IMR-90 (cell line): Measurements from ENCODE around the gene SLC4A9. TPM values are rescaled to one million over a fixed set of nuclear protein-coding genes. Genes with fewer than 3 reads are reported as not detected.
A peak's percentile ranks its signal among the peaks of the same experiment; 100 is the strongest.
"Not testable (repeated sequence)": the region's sequence is repeated elsewhere in the genome, so short reads cannot be mapped to it uniquely, and the experiment has no call there.

Experiments
- ATAC-seq: fragments of 200-7000 bp; cut with Tn5 transposase; 2 replicates; pipeline ENCODE4 v1.9.1; 2020; ENCODE audit warnings: low read depth, mild to moderate bottlenecking, moderate library complexity
- BruUV-seq: library from RNA; stranded (reverse); fragments of 400-500 nt; replicated peaks from 2 replicates; lab custom pipeline; 2021; lab: Mats Ljungman, UMichigan
- CTCF ChIA-PET: fragments of 300-600 bp; formaldehyde crosslinking; extraction: SDS; loops from one replicate; lab custom pipeline; 2021; ENCODE audit warnings: antibody characterized with exemption; lab: Yijun Ruan, JAX
- POLR2A ChIA-PET: fragments of 300-600 bp; sonication (Branson Sonifier 250); formaldehyde crosslinking; loops from one replicate; lab custom pipeline; 2022; ENCODE audit warnings: antibody characterized with exemption; ENCODE audit not compliant: unreplicated experiment; lab: Charles Lee
- DNase-seq: peaks from one replicate; pipeline ENCODE4 v3.0.0; 2013
- H2AFZ ChIP-seq: replicated peaks from 2 replicates; pipeline ENCODE3; 2013; ENCODE audit warnings: low read length, mild to moderate bottlenecking; ENCODE audit not compliant: poor library complexity
- H2AK5ac ChIP-seq: 2 replicates; pipeline ENCODE4 v1.6.1; 2013; ENCODE audit warnings: low read depth, low read length, inconsistent platforms
- H2AK9ac ChIP-seq: replicated peaks from 2 replicates; pipeline ENCODE3; 2013; ENCODE audit warnings: mild to moderate bottlenecking, low read depth, low read length, moderate library complexity; ENCODE audit not compliant: poor library complexity
- H2BK120ac ChIP-seq: 2 replicates; pipeline ENCODE4 v1.6.1; 2013; ENCODE audit warnings: low read depth, low read length, inconsistent platforms
- H2BK15ac ChIP-seq: 3 replicates; pipeline ENCODE4 v1.6.1; 2013; ENCODE audit warnings: low read depth, low read length, inconsistent platforms
- H2BK20ac ChIP-seq: 2 replicates; pipeline ENCODE4 v1.6.1; 2013; ENCODE audit warnings: low read depth, mild to moderate bottlenecking, inconsistent platforms, low read length, moderate library complexity
- H2BK5ac ChIP-seq: 2 replicates; pipeline ENCODE4 v1.6.1; 2013; ENCODE audit warnings: mild to moderate bottlenecking, low read depth, low read length, inconsistent platforms; ENCODE audit not compliant: poor library complexity, severe bottlenecking
- H3K14ac ChIP-seq: replicated peaks from 2 replicates; pipeline ENCODE4 v1.6.1; 2013; ENCODE audit warnings: low read depth, low read length, inconsistent platforms
- H3K18ac ChIP-seq: 2 replicates; pipeline ENCODE4 v1.6.1; 2013; ENCODE audit warnings: low read depth, low read length, control low read depth
- H3K23ac ChIP-seq: 2 replicates; pipeline ENCODE4 v1.6.1; 2013; ENCODE audit warnings: low read depth, low read length, inconsistent platforms
- H3K27ac ChIP-seq: 2 replicates; pipeline ENCODE4 v1.5.1; 2013; ENCODE audit warnings: mild to moderate bottlenecking, control low read depth, low read length; ENCODE audit not compliant: insufficient read depth
- H3K27me3 ChIP-seq: 2 replicates; pipeline ENCODE4 v1.6.1; 2013; ENCODE audit warnings: low read length; ENCODE audit not compliant: control insufficient read depth, insufficient read depth
- H3K36me3 ChIP-seq: 2 replicates; pipeline ENCODE4 v1.6.1; 2013; ENCODE audit warnings: low read length, mixed read lengths; ENCODE audit not compliant: control insufficient read depth, insufficient read depth
- H3K4ac ChIP-seq: 2 replicates; pipeline ENCODE4 v1.6.1; 2013; ENCODE audit warnings: low read depth, low read length, inconsistent platforms
- H3K4me1 ChIP-seq: 2 replicates; pipeline ENCODE4 v1.6.1; 2013; ENCODE audit warnings: low read length, mixed read lengths; ENCODE audit not compliant: control insufficient read depth, insufficient read depth
- H3K4me2 ChIP-seq: 2 replicates; pipeline ENCODE4 v1.6.1; 2013; ENCODE audit warnings: low read depth, mild to moderate bottlenecking, control low read depth, low read length, moderate library complexity
- H3K4me3 ChIP-seq: 2 replicates; pipeline ENCODE4 v1.5.1; 2013; ENCODE audit warnings: low read depth, mild to moderate bottlenecking, control low read depth, low read length, moderate library complexity; ENCODE audit not compliant: insufficient read depth
- H3K56ac ChIP-seq: 2 replicates; pipeline ENCODE4 v1.6.1; 2013; ENCODE audit warnings: low read length, inconsistent platforms; ENCODE audit not compliant: insufficient read depth; ENCODE audit errors: extremely low read depth
- H3K79me1 ChIP-seq, 2 experiments: 2 replicates each; pipeline ENCODE4 v1.6.1; 2013; ENCODE audit warnings: low read length in 2 of 2, inconsistent platforms in 1 of 2, low read depth in 1 of 2
- H3K9ac ChIP-seq: 2 replicates; pipeline ENCODE4 v1.6.1; 2013; ENCODE audit warnings: low read depth, low read length, control low read depth
- H3K9me1 ChIP-seq: 2 replicates; pipeline ENCODE4 v1.6.1; 2013; ENCODE audit warnings: low read length, inconsistent platforms; ENCODE audit not compliant: insufficient read depth
- H3K9me3 ChIP-seq: 2 replicates; pipeline ENCODE4 v1.6.1; 2013; ENCODE audit warnings: low read length; ENCODE audit not compliant: control insufficient read depth, insufficient read depth
- H4K20me1 ChIP-seq: 2 replicates; pipeline ENCODE4 v1.6.1; 2013; ENCODE audit warnings: low read length, inconsistent platforms; ENCODE audit not compliant: insufficient read depth
- H4K5ac ChIP-seq: 2 replicates; pipeline ENCODE4 v1.6.1; 2013; ENCODE audit warnings: mild to moderate bottlenecking, low read depth, low read length, control low read depth
- H4K8ac ChIP-seq, 2 experiments: 2 replicates each; pipeline ENCODE4 v1.6.1; 2013; ENCODE audit warnings: low read depth in 2 of 2, low read length in 2 of 2, control low read depth in 1 of 2, inconsistent platforms in 1 of 2
- H4K91ac ChIP-seq: 2 replicates; pipeline ENCODE4 v1.6.1; 2013; ENCODE audit warnings: low read depth, low read length, inconsistent platforms; ENCODE audit not compliant: insufficient read depth
- WGBS, 2 experiments: methylation state at CpG; one replicate each; pipeline versions ENCODE4 v1.1.5 to v1.1.7; 2013; ENCODE audit warnings: missing lambda C conversion rate in 2 of 2; ENCODE audit not compliant: insufficient read length in 1 of 2; ENCODE audit errors: extremely low coverage in 2 of 2; 5-methylcytosine and 5-hydroxymethylcytosine counted together
- dilution Hi-C: fragments of 300-500 bp; cut with HindIII; formaldehyde crosslinking; loops from one replicate; pipeline ENCODE4 v1.14.3; 2018; ENCODE audit warnings: low sequenced_read_pairs; ENCODE audit not compliant: unreplicated experiment
- in situ Hi-C: fragments of 300-500 bp; cut with MboI; formaldehyde crosslinking; loops from 3 replicates; pipeline ENCODE4 v1.14.3; 2019; ENCODE audit warnings: low sequenced_read_pairs, inconsistent platforms, mixed read lengths
- intact Hi-C: fragments of 100-400 bp; cut with micrococcal nuclease; formaldehyde crosslinking; loops from 2 replicates; pipeline ENCODE4 v1.10.0; 2022
- polyA plus RNA-seq, 3 experiments: library from polyadenylated mRNA; depleted of rRNA; stranded (reverse); fragments of >200 nt; gene quantifications; 2 replicates each; pipeline ENCODE4 v1.2.3, GENCODE V29; 2012; ENCODE audit warnings: low replicate concordance in 1 of 3
- total RNA-seq: library from RNA; depleted of rRNA; stranded (reverse); fragments of >200 nt; gene quantifications from 2 replicates; pipeline ENCODE4 v1.2.3, GENCODE V29; 2012

Gene SLC4A9
- total and polyA plus RNA-seq, 2 of the 4 experiments (the other 2 are of a cell fraction), result not detected

DNA sequence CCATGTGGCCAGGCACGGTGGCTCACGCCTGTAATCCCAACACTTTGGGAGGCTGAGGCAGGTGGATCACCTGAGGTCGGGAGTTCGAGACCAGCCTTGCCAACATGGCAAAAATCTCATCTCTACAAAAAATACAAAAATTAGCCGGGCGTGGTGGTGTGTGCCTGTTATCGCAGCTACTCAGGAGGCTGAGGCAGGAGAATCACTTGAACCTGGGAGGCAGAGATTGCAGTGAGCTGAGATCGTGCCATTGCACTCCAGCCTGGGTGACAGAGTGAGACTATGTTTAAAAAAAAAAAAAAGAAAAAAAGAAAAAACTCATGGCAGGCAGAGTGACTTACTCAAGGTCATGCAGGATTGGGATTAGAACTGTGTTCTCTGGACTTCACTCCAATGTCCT is 16.1 kb upstream of the SLC4A9 start:
- H3K56ac ChIP-seq, H2AK5ac ChIP-seq, H3K4ac ChIP-seq, ATAC-seq, in situ Hi-C loops, dilution Hi-C loops, H3K36me3 ChIP-seq, H4K20me1 ChIP-seq, H3K9ac ChIP-seq, H2BK120ac ChIP-seq, intact Hi-C loops, DNase-seq, H2AK9ac ChIP-seq, H2BK15ac ChIP-seq, H3K27ac ChIP-seq, H3K4me2 ChIP-seq, H3K27me3 ChIP-seq, H3K9me1 ChIP-seq, H4K8ac ChIP-seq, H3K14ac ChIP-seq, H3K18ac ChIP-seq, H2BK5ac ChIP-seq, H3K9me3 ChIP-seq, H4K5ac ChIP-seq, H2BK20ac ChIP-seq, H2AFZ ChIP-seq, H3K4me3 ChIP-seq, POLR2A ChIA-PET, H3K23ac ChIP-seq, H4K91ac ChIP-seq: not testable (repeated sequence)
- CTCF ChIA-PET, result interaction anchor here (0.5 to 11.0 kb wide), 3 partner anchors 19 to 101 kb away, joined by 3 to 233 read pairs (median 6); no protein-coding TSS in a partner anchor
- Histone ChIP-seq H3K4me1 (peaks cover 11% of the 10 kb centered on the region), H3K79me1 (peaks cover 28 to 59% of the 10 kb centered on the region in 2 experiments)
- 100% methylated on average over 3 of the region's 8 CpGs; no CpG with 5 or more reads in 1 of the 2 experiments for WGBS, 2 experiments
- TSS peak; percentile 40 for BruUV-seq
